Osteoblast (primary cell): ENCODE results near the gene AIDA. TPM values are rescaled to one million over a fixed set of nuclear protein-coding genes. Genes with fewer than 3 reads are reported as not detected.

Experiments used
- DNase-seq: peaks from one replicate; pipeline ENCODE4 v3.0.0; 2011; ENCODE audit warnings: low spot score, mixed read lengths; ENCODE audit not compliant: insufficient read length; ENCODE audit errors: missing footprints
- H2AFZ ChIP-seq: 2 replicates; pipeline ENCODE4 v1.6.0; 2011; ENCODE audit warnings: mild to moderate bottlenecking, low read length
- H3K27ac ChIP-seq: 2 replicates; pipeline ENCODE4 v1.5.1; 2011; ENCODE audit warnings: mild to moderate bottlenecking, low read depth, low read length, moderate library complexity
- H3K27me3 ChIP-seq: 2 replicates; pipeline ENCODE4 v1.6.0; 2012; ENCODE audit warnings: mild to moderate bottlenecking, control low read depth, inconsistent platforms, low read length, moderate library complexity; ENCODE audit not compliant: insufficient read depth
- H3K36me3 ChIP-seq: 2 replicates; pipeline ENCODE4 v1.5.1; 2011; ENCODE audit warnings: mild to moderate bottlenecking, low read length, control low read depth, moderate library complexity; ENCODE audit not compliant: insufficient read depth
- H3K4me1 ChIP-seq: 2 replicates; pipeline ENCODE4 v1.5.1; 2011; ENCODE audit warnings: mild to moderate bottlenecking, low read length, control low read depth, moderate library complexity; ENCODE audit not compliant: insufficient read depth
- H3K4me2 ChIP-seq: 2 replicates; pipeline ENCODE4 v1.6.0; 2011; ENCODE audit warnings: mild to moderate bottlenecking, low read length; ENCODE audit not compliant: insufficient read depth
- H3K4me3 ChIP-seq: fragments of 200-600 bp; sonication (generic); 3 replicates; pipeline ENCODE4 v1.5.1; 2012; ENCODE audit warnings: mild to moderate bottlenecking, low read length, inconsistent platforms; ENCODE audit not compliant: insufficient read depth
- H3K79me2 ChIP-seq: 2 replicates; pipeline ENCODE4 v1.6.0; 2012; ENCODE audit warnings: mild to moderate bottlenecking, low read length, control low read depth, inconsistent platforms; ENCODE audit not compliant: insufficient read depth
- H3K9me3 ChIP-seq: 2 replicates; pipeline ENCODE4 v1.5.1; 2011; ENCODE audit warnings: low read depth, low read length, control low read depth
- H4K20me1 ChIP-seq: 2 replicates; pipeline ENCODE4 v1.6.0; 2012; ENCODE audit warnings: mild to moderate bottlenecking, low read length, control low read depth; ENCODE audit not compliant: insufficient read depth
- CTCF ChIP-seq: IDR thresholded peaks from 2 replicates; pipeline ENCODE4 v1.5.1; 2011; ENCODE audit warnings: mild to moderate bottlenecking, low read depth, low read length, moderate library complexity; ENCODE audit errors: extremely low read depth
- total RNA-seq: library from RNA; depleted of rRNA; stranded (reverse); fragments of >200 nt; gene quantifications from 2 replicates; pipeline ENCODE4 v1.2.3, GENCODE V29; 2012

The AIDA gene
- total RNA-seq, 1 donor = 45.6 TPM

GRCh38 chr1:222757646-222758268 lies 45.5 kb upstream of the AIDA start:
- no peak overlapping the region for H3K4me3 ChIP-seq
- no peaks in the 10 kb centered on the region for H3K79me2 ChIP-seq
- no peak for TF ChIP-seq CTCF
- no peak overlapping the region for H2AFZ ChIP-seq
- H3K27me3 ChIP-seq = peaks cover 10% of the 10 kb centered on the region
- H3K36me3 ChIP-seq = no peaks in the 10 kb centered on the region
- H3K4me2 ChIP-seq = no peak overlapping the region
- no peak for DNase-seq
- H3K4me1 ChIP-seq = peaks cover 12% of the 10 kb centered on the region
- no peak overlapping the region for H3K27ac ChIP-seq
- no peaks in the 10 kb centered on the region for H4K20me1 ChIP-seq
- no peaks in the 10 kb centered on the region for H3K9me3 ChIP-seq

GRCh38 chr1:222754366-222755139 lies 42.3 kb upstream of the AIDA start:
- Histone ChIP-seq H3K4me2 (peak overlapping the region; percentile 34), H2AFZ (no peak overlapping the region), H4K20me1 (no peaks in the 10 kb centered on the region), H3K27me3 (peaks cover 5% of the 10 kb centered on the region), H3K4me1 (peaks cover 12% of the 10 kb centered on the region), H3K4me3 (no peak overlapping the region), H3K27ac (peak overlapping the region; percentile 86), H3K36me3 (no peaks in the 10 kb centered on the region), H3K79me2 (no peaks in the 10 kb centered on the region), H3K9me3 (no peaks in the 10 kb centered on the region)
- no peak for TF ChIP-seq CTCF
- peak; percentile 80 for DNase-seq

GRCh38 chr1:222751255-222751654 lies 39.0 kb upstream of the AIDA start:
- DNase-seq = no peak
- Histone ChIP-seq H2AFZ (no peak overlapping the region), H3K27me3 (no peaks in the 10 kb centered on the region), H3K79me2 (no peaks in the 10 kb centered on the region), H3K4me1 (peaks cover 12% of the 10 kb centered on the region), H3K4me2 (no peak overlapping the region), H4K20me1 (no peaks in the 10 kb centered on the region), H3K27ac (no peak overlapping the region), H3K9me3 (no peaks in the 10 kb centered on the region), H3K36me3 (no peaks in the 10 kb centered on the region), H3K4me3 (no peak overlapping the region)
- TF ChIP-seq CTCF = no peak

GRCh38 chr1:222750651-222751050 lies 38.4 kb upstream of the AIDA start:
- Histone ChIP-seq H4K20me1 (no peaks in the 10 kb centered on the region), H2AFZ (no peak overlapping the region), H3K27me3 (no peaks in the 10 kb centered on the region), H3K4me2 (no peak overlapping the region), H3K9me3 (no peaks in the 10 kb centered on the region), H3K4me3 (no peak overlapping the region), H3K79me2 (no peaks in the 10 kb centered on the region), H3K36me3 (no peaks in the 10 kb centered on the region), H3K27ac (no peak overlapping the region), H3K4me1 (peaks cover 12% of the 10 kb centered on the region)
- no peak for TF ChIP-seq CTCF
- DNase-seq = no peak
